H9 (cell line): Measurements from ENCODE around the gene DAB2IP. TPM values are rescaled to one million over a fixed set of nuclear protein-coding genes. Genes with fewer than 3 reads are reported as not detected.

Experiments used
- DNase-seq: peaks from one replicate; pipeline ENCODE4 v3.0.0-alpha.2; 2017
- H2AFZ ChIP-seq: one replicate; pipeline ENCODE4 v1.6.1; 2013; ENCODE audit warnings: mild to moderate bottlenecking, low read length, control low read depth, moderate library complexity
- H2AK5ac ChIP-seq: 2 replicates; pipeline ENCODE4 v1.6.1; 2013; ENCODE audit warnings: low read length, control low read depth, mixed read lengths; ENCODE audit not compliant: insufficient read length
- H2BK120ac ChIP-seq: one replicate; pipeline ENCODE4 v1.6.1; 2013; ENCODE audit warnings: low read depth, mild to moderate bottlenecking, low read length, control low read depth, inconsistent platforms; ENCODE audit not compliant: poor library complexity, severe bottlenecking
- H2BK12ac ChIP-seq: 2 replicates; pipeline ENCODE4 v1.6.1; 2013; ENCODE audit warnings: low read length, control low read depth, mixed read lengths, low read depth; ENCODE audit not compliant: insufficient read length
- H2BK15ac ChIP-seq: 2 replicates; pipeline ENCODE4 v1.6.1; 2013; ENCODE audit warnings: low read depth, low read length, control low read depth
- H2BK20ac ChIP-seq: one replicate; pipeline ENCODE4 v1.6.1; 2013; ENCODE audit warnings: low read depth, mild to moderate bottlenecking, low read length, control low read depth, inconsistent platforms; ENCODE audit not compliant: poor library complexity, severe bottlenecking
- H2BK5ac ChIP-seq: 2 replicates; pipeline ENCODE4 v1.6.1; 2013; ENCODE audit warnings: low read length, control low read depth, mixed read lengths; ENCODE audit not compliant: insufficient read length
- H3K14ac ChIP-seq: 2 replicates; pipeline ENCODE4 v1.6.1; 2013; ENCODE audit warnings: low read length, control low read depth; ENCODE audit not compliant: insufficient read depth
- H3K18ac ChIP-seq: 2 replicates; pipeline ENCODE4 v1.6.1; 2013; ENCODE audit warnings: low read depth, mild to moderate bottlenecking, mixed read lengths, low read length, control low read depth; ENCODE audit not compliant: insufficient read length
- H3K23ac ChIP-seq: 2 replicates; pipeline ENCODE4 v1.6.1; 2013; ENCODE audit warnings: low read length, control low read depth, mixed read lengths, low read depth; ENCODE audit not compliant: insufficient read length
- H3K23me2 ChIP-seq: 2 replicates; pipeline ENCODE4 v1.6.1; 2013; ENCODE audit warnings: low read depth, mild to moderate bottlenecking, mixed read lengths, low read length, control low read depth; ENCODE audit not compliant: insufficient read length, poor library complexity, severe bottlenecking
- H3K27ac ChIP-seq: 2 replicates; pipeline ENCODE4 v1.5.1; 2013; ENCODE audit warnings: low read length, control low read depth, mixed read lengths, low read depth; ENCODE audit not compliant: insufficient read length
- H3K27me3 ChIP-seq: 2 replicates; pipeline ENCODE4 v1.6.1; 2013; ENCODE audit warnings: low read length, control low read depth, inconsistent platforms; ENCODE audit not compliant: insufficient read depth
- H3K4ac ChIP-seq: 2 replicates; pipeline ENCODE4 v1.6.1; 2013; ENCODE audit warnings: low read depth, mild to moderate bottlenecking, control low read depth, inconsistent platforms, low read length, moderate library complexity
- H3K4me1 ChIP-seq: 2 replicates; pipeline ENCODE4 v1.6.1; 2013; ENCODE audit warnings: low read length, control low read depth, inconsistent platforms; ENCODE audit not compliant: insufficient read depth
- H3K4me2 ChIP-seq: 2 replicates; pipeline ENCODE4 v1.6.1; 2013; ENCODE audit warnings: low read length, control low read depth, mixed read lengths; ENCODE audit not compliant: insufficient read length, insufficient read depth
- H3K56ac ChIP-seq: 2 replicates; pipeline ENCODE4 v1.6.1; 2013; ENCODE audit warnings: low read depth, mild to moderate bottlenecking, mixed read lengths, low read length, control low read depth; ENCODE audit not compliant: insufficient read length
- H3K79me1 ChIP-seq: 2 replicates; pipeline ENCODE4 v1.6.1; 2013; ENCODE audit warnings: low read depth, mild to moderate bottlenecking, moderate library complexity, low read length, control low read depth, inconsistent platforms; ENCODE audit not compliant: insufficient read depth, poor library complexity, severe bottlenecking
- H3K79me2 ChIP-seq: 2 replicates; pipeline ENCODE4 v1.6.1; 2013; ENCODE audit warnings: low read length, control low read depth, inconsistent platforms; ENCODE audit not compliant: insufficient read depth
- H3K9ac ChIP-seq: 2 replicates; pipeline ENCODE4 v1.6.1; 2013; ENCODE audit warnings: low read length, control low read depth, mixed read lengths; ENCODE audit not compliant: insufficient read length; ENCODE audit errors: extremely low read depth
- H3K9me3 ChIP-seq: one replicate; pipeline ENCODE4 v1.6.1; 2013; ENCODE audit warnings: low read depth, low read length, inconsistent platforms; ENCODE audit not compliant: control insufficient read depth
- H3T11ph ChIP-seq: one replicate; pipeline ENCODE4 v1.6.1; 2013; ENCODE audit warnings: mild to moderate bottlenecking, low read length, control low read depth, inconsistent platforms
- H4K20me1 ChIP-seq: one replicate; pipeline ENCODE4 v1.6.1; 2013; ENCODE audit not compliant: control insufficient read depth, insufficient read length, insufficient read depth
- H4K5ac ChIP-seq: 2 replicates; pipeline ENCODE4 v1.6.1; 2013; ENCODE audit warnings: low read depth, mild to moderate bottlenecking, mixed read lengths, low read length, control low read depth; ENCODE audit not compliant: insufficient read length
- H4K8ac ChIP-seq: replicated peaks from 2 replicates; pipeline ENCODE4 v1.6.1; 2013; ENCODE audit warnings: low read length, control low read depth, mixed read lengths, low read depth; ENCODE audit not compliant: insufficient read length
- H4K91ac ChIP-seq: 2 replicates; pipeline ENCODE4 v1.6.1; 2013; ENCODE audit warnings: low read depth, mild to moderate bottlenecking, moderate library complexity, mixed read lengths, low read length, control low read depth; ENCODE audit not compliant: insufficient read length
- H3K27ac Mint-ChIP-seq, 3 experiments: 2 replicates in 2 of 3; 3 replicates in 1 of 3; pipeline ENCODE4 v1.8.0; 2020 to 2021; ENCODE audit warnings: mixed read lengths in 3 of 3, mild to moderate bottlenecking in 1 of 3, moderate library complexity in 1 of 3
- H3K27me3 Mint-ChIP-seq: 2 replicates; pipeline ENCODE4 v1.8.0; 2021; ENCODE audit warnings: low read depth, mild to moderate bottlenecking, moderate library complexity, mixed read lengths
- H3K36me3 Mint-ChIP-seq, 3 experiments: 2 replicates in 2 of 3; 3 replicates in 1 of 3; pipeline ENCODE4 v1.8.0; 2020 to 2021; ENCODE audit warnings: low read depth in 3 of 3, mixed read lengths in 3 of 3; ENCODE audit not compliant: insufficient read depth in 1 of 3
- H3K4me1 Mint-ChIP-seq, 2 experiments: 2 replicates each; pipeline ENCODE4 v1.8.0; 2020; ENCODE audit warnings: mixed read lengths in 2 of 2
- H3K4me3 Mint-ChIP-seq, 2 experiments: 2 replicates in 1 of 2; 3 replicates in 1 of 2; pipeline ENCODE4 v1.8.0; 2020 to 2021; ENCODE audit warnings: mild to moderate bottlenecking in 2 of 2, mixed read lengths in 2 of 2, moderate library complexity in 1 of 2
- H3K9me3 Mint-ChIP-seq, 2 experiments: 2 replicates in 1 of 2; 3 replicates in 1 of 2; pipeline ENCODE4 v1.8.0; 2020; ENCODE audit warnings: mild to moderate bottlenecking in 2 of 2, mixed read lengths in 2 of 2, moderate library complexity in 1 of 2
- CTCF ChIP-seq: fragments of 200-600 bp; sonication (generic); conservative IDR thresholded peaks from 3 replicates; pipeline ENCODE4 v1.8.0; 2021; ENCODE audit warnings: antibody characterized with exemption, mild to moderate bottlenecking
- WGBS: extraction: QIAGEN DNeasy Blood & Tissue Kit; methylation state at CpG from one replicate; pipeline ENCODE4 v1.1.7; 2013; ENCODE audit warnings: missing lambda C conversion rate, low lambda C conversion rate, mixed read lengths; ENCODE audit not compliant: insufficient read length; ENCODE audit errors: extremely low coverage; 5-methylcytosine and 5-hydroxymethylcytosine counted together
- total RNA-seq: library from RNA; stranded (reverse); gene quantifications from 2 replicates; pipeline ENCODE4 v1.2.1, GENCODE V29; 2021

DAB2IP gene
- total RNA-seq, 1 experiment from 2014 or later: 22.6 TPM

GRCh38 chr9:121763561-121764370 lies 112.3 kb downstream of the DAB2IP start:
- H3K18ac ChIP-seq: no peak overlapping the region
- H2BK5ac ChIP-seq: no peak overlapping the region
- no peak overlapping the region for H2BK120ac ChIP-seq
- no peak overlapping the region for H3T11ph ChIP-seq
- DNase-seq: no peak
- Mint-ChIP-seq H3K4me3 (no peak overlapping the region), H3K9me3 (no peaks in the 10 kb centered on the region), H3K27me3 (no peaks in the 10 kb centered on the region; the same call in 1 of the 2 replicates), H3K36me3 (peaks cover 30 to 54% (median 39%) of the 10 kb centered on the region in 3 experiments; a peak in 6 of 7 replicates), H3K27ac (peak overlapping the region in 1 of 3 experiments; percentile 71; a peak in 1 of 7 replicates), H3K4me1 (peaks cover 0 to 3% of the 10 kb centered on the region in 2 experiments; a peak in 1 of 4 replicates)
- no peak overlapping the region for H4K5ac ChIP-seq
- no peaks in the 10 kb centered on the region for H3K4me1 ChIP-seq
- H3K79me2 ChIP-seq: no peaks in the 10 kb centered on the region
- no peak overlapping the region for H3K27ac ChIP-seq
- H3K79me1 ChIP-seq: no peaks in the 10 kb centered on the region
- no peaks in the 10 kb centered on the region for H3K27me3 ChIP-seq
- WGBS: no CpG with 5 or more reads among the region's 21 CpGs
- H3K4me2 ChIP-seq: no peak overlapping the region
- TF ChIP-seq CTCF: no peak
- no peak overlapping the region for H2BK20ac ChIP-seq
- no peak overlapping the region for H3K4ac ChIP-seq
- H3K14ac ChIP-seq: no peak overlapping the region
- no peak overlapping the region for H2BK15ac ChIP-seq
- no peak overlapping the region for H3K9ac ChIP-seq
- no peak overlapping the region for H2AFZ ChIP-seq
- no peak overlapping the region for H2AK5ac ChIP-seq
- H4K8ac ChIP-seq: no peak overlapping the region
- no peak overlapping the region for H3K23ac ChIP-seq
- H3K23me2 ChIP-seq: no peaks in the 10 kb centered on the region
- H4K20me1 ChIP-seq: no peaks in the 10 kb centered on the region
- no peak overlapping the region for H3K56ac ChIP-seq
- H4K91ac ChIP-seq: no peak overlapping the region
- no peaks in the 10 kb centered on the region for H3K9me3 ChIP-seq
- H2BK12ac ChIP-seq: no peak overlapping the region
